Colonic mucosa (tissue), 4 donors: Measurements from ENCODE around the gene ADAT2. TPM values are rescaled to one million over a fixed set of nuclear protein-coding genes. Genes with fewer than 3 reads are reported as not detected.

Source experiments
- DNase-seq: peaks from one replicate; pipeline ENCODE4 v3.0.0-alpha.2; 2020
- H3K27ac ChIP-seq: fragments of 200-600 bp; one replicate; pipeline ENCODE4 v1.8.0; 2021
- H3K27me3 ChIP-seq: fragments of 200-600 bp; one replicate; pipeline ENCODE4 v1.8.0; 2021
- H3K36me3 ChIP-seq: fragments of 200-600 bp; one replicate; pipeline ENCODE4 v1.8.0; 2021
- H3K4me1 ChIP-seq: fragments of 200-600 bp; one replicate; pipeline ENCODE4 v1.8.0; 2021; ENCODE audit warnings: mild to moderate bottlenecking
- H3K4me3 ChIP-seq: fragments of 200-600 bp; one replicate; pipeline ENCODE4 v1.8.0; 2021
- H3K9ac ChIP-seq, 2 donors: one replicate each; pipeline ENCODE4 v1.7.0; 2013; ENCODE audit warnings: control low read depth in 2 of 2, low read depth in 2 of 2, low read length in 2 of 2
- H3K9me3 ChIP-seq: fragments of 200-600 bp; one replicate; pipeline ENCODE4 v1.8.0; 2021
- intact Hi-C: fragments of 100-400 bp; cut with DNase I; formaldehyde crosslinking; loops from one replicate; pipeline ENCODE4 v1.14.1; 2022
- total RNA-seq, 2 donors: library from RNA; stranded (reverse); fragmentation: NEBNext Ultra II Directional in 1 of 2; extraction: Animal tissue kit (Norgen Biotek cat#: 25700) in 1 of 2; gene quantifications; one replicate each; pipeline ENCODE4 v1.2.1, GENCODE V29; 2021
- TF ChIP-seq, protein P1 (sequence below): fragments of 200-600 bp; IDR thresholded peaks from one replicate; pipeline ENCODE4 v1.8.0; 2022; ENCODE audit warnings: antibody characterized with exemption, mild to moderate bottlenecking
- donor health status: healthy.
- donor health status: DM: no; HTN: no; CAD: no.
- donor health status: DM: no; HTN: no; CAD: no.

The ADAT2 gene
- total RNA-seq, 2 donors from 2014 or later = 4.6 to 5.7 TPM

DNA sequence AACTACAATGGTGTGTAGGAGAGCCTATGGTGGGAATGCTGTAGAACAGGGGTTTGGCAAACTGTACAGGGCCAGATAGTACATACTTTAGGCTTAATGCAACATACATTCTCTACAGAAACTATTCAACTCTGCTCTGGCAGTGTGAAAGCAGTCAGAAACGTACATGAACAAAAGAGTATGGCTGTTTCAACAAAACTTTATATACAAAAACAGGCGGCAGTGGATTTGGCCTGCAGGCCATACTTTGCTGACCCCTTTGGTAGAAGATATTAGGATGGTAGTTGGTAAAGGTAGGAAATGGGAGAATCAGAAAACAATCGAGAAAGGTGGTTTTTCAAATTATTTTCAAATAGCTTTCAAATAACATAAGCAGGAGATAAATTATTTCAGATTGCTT, 36.3 kb upstream of the ADAT2 start:
- H3K4me1 ChIP-seq = no peaks in the 10 kb centered on the region
- no peak overlapping the region for H3K4me3 ChIP-seq
- DNase-seq = no peak
- TF ChIP-seq, protein P1, sequence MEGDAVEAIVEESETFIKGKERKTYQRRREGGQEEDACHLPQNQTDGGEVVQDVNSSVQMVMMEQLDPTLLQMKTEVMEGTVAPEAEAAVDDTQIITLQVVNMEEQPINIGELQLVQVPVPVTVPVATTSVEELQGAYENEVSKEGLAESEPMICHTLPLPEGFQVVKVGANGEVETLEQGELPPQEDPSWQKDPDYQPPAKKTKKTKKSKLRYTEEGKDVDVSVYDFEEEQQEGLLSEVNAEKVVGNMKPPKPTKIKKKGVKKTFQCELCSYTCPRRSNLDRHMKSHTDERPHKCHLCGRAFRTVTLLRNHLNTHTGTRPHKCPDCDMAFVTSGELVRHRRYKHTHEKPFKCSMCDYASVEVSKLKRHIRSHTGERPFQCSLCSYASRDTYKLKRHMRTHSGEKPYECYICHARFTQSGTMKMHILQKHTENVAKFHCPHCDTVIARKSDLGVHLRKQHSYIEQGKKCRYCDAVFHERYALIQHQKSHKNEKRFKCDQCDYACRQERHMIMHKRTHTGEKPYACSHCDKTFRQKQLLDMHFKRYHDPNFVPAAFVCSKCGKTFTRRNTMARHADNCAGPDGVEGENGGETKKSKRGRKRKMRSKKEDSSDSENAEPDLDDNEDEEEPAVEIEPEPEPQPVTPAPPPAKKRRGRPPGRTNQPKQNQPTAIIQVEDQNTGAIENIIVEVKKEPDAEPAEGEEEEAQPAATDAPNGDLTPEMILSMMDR = no peak
- H3K36me3 ChIP-seq = no peaks in the 10 kb centered on the region
- H3K9me3 ChIP-seq = no peaks in the 10 kb centered on the region
- no peak overlapping the region for H3K27ac ChIP-seq
- no peak overlapping the region for H3K9ac ChIP-seq
- no peaks in the 10 kb centered on the region for H3K27me3 ChIP-seq
- intact Hi-C loops = no loop called here

DNA sequence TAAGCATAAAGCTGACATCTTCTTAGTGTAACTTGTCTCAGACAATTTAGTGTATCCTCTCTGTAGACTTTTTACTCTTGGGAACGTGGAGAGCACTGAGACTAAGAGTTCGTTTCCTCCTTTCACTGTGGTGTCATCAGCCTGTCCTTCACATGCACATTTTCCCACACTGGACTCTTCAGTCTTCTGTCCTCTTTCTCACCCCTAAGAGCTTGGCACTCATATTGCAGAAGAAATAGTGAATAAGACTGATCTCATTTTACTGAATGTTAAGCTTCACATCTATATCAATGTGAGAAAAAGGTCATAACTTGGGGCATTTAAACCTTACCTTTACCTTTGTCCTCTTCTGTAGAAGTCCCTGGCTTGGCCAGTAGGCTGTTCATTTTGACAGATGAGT, 35.5 kb upstream of the ADAT2 start:
- TF ChIP-seq, protein P1 = no peak
- Histone ChIP-seq H3K27ac (no peak overlapping the region), H3K9me3 (no peaks in the 10 kb centered on the region), H3K4me1 (no peaks in the 10 kb centered on the region), H3K4me3 (no peak overlapping the region), H3K36me3 (no peaks in the 10 kb centered on the region), H3K9ac (no peak overlapping the region), H3K27me3 (no peaks in the 10 kb centered on the region)
- intact Hi-C loops = no loop called here
- DNase-seq = no peak

DNA sequence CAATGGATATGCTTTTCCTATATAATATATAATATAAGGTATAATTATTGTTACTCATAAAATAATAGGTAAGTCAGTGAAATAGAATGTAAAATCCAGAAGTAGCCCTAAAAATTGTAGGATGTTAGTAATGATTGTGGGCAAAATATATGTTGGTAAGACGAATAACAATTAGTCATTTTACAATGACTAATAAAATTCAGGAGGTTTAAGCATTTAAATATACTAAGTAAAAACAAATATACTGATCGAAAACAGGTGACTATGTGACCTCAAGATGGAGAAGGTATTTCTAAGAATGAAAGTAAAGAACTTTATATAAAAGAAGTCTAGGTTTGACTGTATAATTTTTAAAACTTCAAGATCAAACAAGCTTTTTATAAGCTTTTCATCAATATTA, 32.1 kb upstream of the ADAT2 start:
- Histone ChIP-seq H3K4me1 (no peaks in the 10 kb centered on the region), H3K36me3 (no peaks in the 10 kb centered on the region), H3K4me3 (no peak overlapping the region), H3K9me3 (no peaks in the 10 kb centered on the region), H3K27me3 (no peaks in the 10 kb centered on the region), H3K27ac (no peak overlapping the region), H3K9ac (no peak overlapping the region)
- DNase-seq = no peak
- TF ChIP-seq, protein P1 = no peak
- intact Hi-C loops = no loop called here

DNA sequence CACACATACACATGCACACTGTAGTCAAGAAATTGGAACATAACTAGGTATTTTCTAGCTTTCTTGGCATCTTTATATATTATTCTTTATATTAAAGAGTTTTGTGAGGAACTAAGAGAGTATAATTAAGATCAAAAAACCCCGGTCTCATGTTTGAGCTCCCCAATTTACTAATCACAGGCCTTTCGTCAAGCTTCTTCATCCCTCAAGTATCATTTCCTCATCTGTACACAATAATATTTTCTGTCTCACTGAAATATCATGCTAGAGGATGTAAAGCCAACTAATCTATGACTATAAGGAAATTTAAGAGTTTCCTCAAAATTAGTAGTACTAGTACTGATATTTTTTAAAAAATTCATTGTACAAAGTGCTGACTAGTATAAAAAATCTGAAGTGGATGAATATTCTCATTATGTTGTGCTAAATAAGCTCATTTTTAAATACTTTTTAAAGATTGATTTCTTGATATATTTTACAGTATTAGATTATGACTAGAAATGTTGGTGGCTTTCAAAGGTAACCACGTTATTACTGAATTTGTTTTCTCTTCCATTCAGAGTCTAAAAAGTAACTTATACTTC, 28.1 kb upstream of the ADAT2 start:
- TF ChIP-seq, protein P1 = no peak
- no peaks in the 10 kb centered on the region for H3K4me1 ChIP-seq
- no peaks in the 10 kb centered on the region for H3K27me3 ChIP-seq
- intact Hi-C loops = no loop called here
- no peaks in the 10 kb centered on the region for H3K9me3 ChIP-seq
- H3K27ac ChIP-seq = no peak overlapping the region
- H3K9ac ChIP-seq = no peak overlapping the region
- H3K36me3 ChIP-seq = no peaks in the 10 kb centered on the region
- H3K4me3 ChIP-seq = no peak overlapping the region
- DNase-seq = no peak

DNA sequence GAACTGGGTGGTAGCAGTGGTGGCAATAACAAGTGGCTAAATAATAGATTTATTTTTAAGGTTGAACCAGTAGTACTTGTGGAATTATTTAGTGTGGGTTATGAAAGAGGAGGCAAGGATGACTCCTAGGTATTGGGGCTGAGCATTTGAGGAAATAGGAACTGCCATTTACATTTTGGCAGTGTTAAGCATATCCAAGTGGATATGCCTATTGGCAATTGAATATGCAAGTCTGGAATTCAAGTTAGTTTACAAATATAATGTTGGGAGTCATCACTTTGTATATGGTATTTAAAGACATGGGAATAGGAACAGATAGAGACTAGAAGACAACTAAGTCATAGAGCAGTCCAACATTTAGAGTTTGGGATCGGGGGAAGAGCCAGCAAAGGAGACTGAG, 26.1 kb upstream of the ADAT2 start:
- Histone ChIP-seq H3K27ac (no peak overlapping the region), H3K9ac (no peak overlapping the region), H3K9me3 (no peaks in the 10 kb centered on the region), H3K27me3 (no peaks in the 10 kb centered on the region), H3K4me1 (no peaks in the 10 kb centered on the region), H3K36me3 (no peaks in the 10 kb centered on the region), H3K4me3 (no peak overlapping the region)
- intact Hi-C loops = no loop called here
- DNase-seq = no peak
- TF ChIP-seq, protein P1 = no peak
